ENCODE results near the gene EIF2AK2.

The EIF2AK2 gene

DNA sequence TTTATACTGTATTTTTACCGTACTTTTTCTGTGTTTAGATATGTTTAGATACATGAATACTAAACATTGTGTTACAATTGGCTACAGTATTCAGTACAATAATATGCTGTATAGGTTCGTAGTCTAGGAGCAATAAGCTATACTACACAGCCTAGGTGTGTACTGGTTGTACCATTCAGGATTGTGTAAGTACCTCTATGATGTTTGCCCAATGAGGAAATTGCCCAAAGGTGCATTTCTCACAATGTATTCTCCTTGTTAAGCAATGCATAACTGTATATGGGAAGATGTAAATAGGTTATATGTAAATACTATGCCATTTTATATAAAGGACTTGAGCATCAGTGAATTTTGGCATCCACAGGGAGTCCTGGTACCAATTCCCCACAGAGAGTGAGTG is 10.7 kb downstream of the EIF2AK2 start:
- no peak overlapping the region for H2AK5ac ChIP-seq (ENCODE audit: low read length, severe bottlenecking)
- H3K9ac ChIP-seq (ENCODE audit: low read length) = no peak overlapping the region
- H2BK12ac ChIP-seq (ENCODE audit: low read length in 2 of 2) = no peak overlapping the region
- H3K14ac ChIP-seq (ENCODE audit: low read length in 2 of 2) = no peak overlapping the region
- H2BK120ac ChIP-seq (ENCODE audit: low read depth, low read length) = no peak overlapping the region
- H3K9me3 ChIP-seq (ENCODE audit: control insufficient read depth, low read length) = no peaks in the 10 kb centered on the region
- no peak overlapping the region for H2BK15ac ChIP-seq (ENCODE audit: low read depth, poor library complexity, severe bottlenecking)
- WGBS = 93% methylated on average over 1 of the region's 2 CpGs
- H3K4me1 ChIP-seq (ENCODE audit: control insufficient read depth, insufficient read depth, low read depth, low read length) = no peaks in the 10 kb centered on the region
- no peak for DNase-seq
- no peak overlapping the region for H3K4me3 ChIP-seq (ENCODE audit: insufficient read depth in 1 of 2, low read depth in 1 of 2, low read length in 2 of 2)
- no peak overlapping the region for H3K18ac ChIP-seq (ENCODE audit: low read depth in 1 of 2, low read length in 2 of 2)
- no peak overlapping the region for H2BK5ac ChIP-seq (ENCODE audit: low read depth, low read length, poor library complexity, severe bottlenecking)
- H3K36me3 ChIP-seq (ENCODE audit: control insufficient read depth in 1 of 2, insufficient read depth in 2 of 2, low read depth in 1 of 2, low read length in 2 of 2) = peaks cover 17 to 78% of the 10 kb centered on the region in 2 experiments
- H3K27me3 ChIP-seq (ENCODE audit: control insufficient read depth in 1 of 2, insufficient read depth in 1 of 2, low read length in 2 of 2) = no peaks in the 10 kb centered on the region
- peaks cover 15% of the 10 kb centered on the region for H3K79me1 ChIP-seq (replicated peaks; ENCODE audit: low read length, poor library complexity, severe bottlenecking)
- H2AFZ ChIP-seq (ENCODE audit: low read depth, low read length) = no peak overlapping the region
- H4K91ac ChIP-seq (ENCODE audit: low read length) = no peak overlapping the region
- no peak overlapping the region for H3K4ac ChIP-seq (ENCODE audit: low read depth in 1 of 2, low read length in 2 of 2)
- H4K8ac ChIP-seq (ENCODE audit: low read length) = no peak overlapping the region
- H3K4me2 ChIP-seq (ENCODE audit: low read length, poor library complexity, severe bottlenecking) = no peak overlapping the region
- no peak overlapping the region for H3K23ac ChIP-seq (ENCODE audit: low read length in 2 of 2)
- H3K27ac ChIP-seq (ENCODE audit: low read length, poor library complexity, severe bottlenecking) = no peak overlapping the region

DNA sequence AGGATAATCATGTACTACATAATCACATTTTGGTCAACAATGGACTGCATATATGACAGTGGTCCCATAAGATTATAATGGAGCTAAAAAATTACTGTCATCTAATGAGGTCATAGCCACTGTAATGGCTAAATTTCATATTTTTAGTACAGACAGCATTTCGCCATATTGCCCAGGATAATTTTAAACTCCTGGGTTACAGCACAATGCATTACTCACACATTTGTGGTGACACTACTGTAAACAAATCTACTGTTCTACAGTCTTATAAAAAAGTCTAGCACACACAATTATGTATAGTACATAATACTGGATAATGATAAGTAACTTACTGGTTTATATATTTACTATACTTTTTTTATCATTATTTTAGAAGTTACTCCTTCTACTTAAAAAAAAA is 12.8 kb downstream of the EIF2AK2 start:
- Histone ChIP-seq H2AK5ac (ENCODE audit: low read length, severe bottlenecking) (no peak overlapping the region), H3K9me3 (ENCODE audit: control insufficient read depth, low read length) (no peaks in the 10 kb centered on the region), H2BK12ac (ENCODE audit: low read length in 2 of 2) (no peak overlapping the region), H3K27me3 (ENCODE audit: control insufficient read depth in 1 of 2, insufficient read depth in 1 of 2, low read length in 2 of 2) (no peaks in the 10 kb centered on the region), H3K23ac (ENCODE audit: low read length in 2 of 2) (no peak overlapping the region), H3K36me3 (ENCODE audit: control insufficient read depth in 1 of 2, insufficient read depth in 2 of 2, low read depth in 1 of 2, low read length in 2 of 2) (peaks cover 22 to 92% of the 10 kb centered on the region in 2 experiments), H3K4me3 (ENCODE audit: insufficient read depth in 1 of 2, low read depth in 1 of 2, low read length in 2 of 2) (no peak overlapping the region), H3K9ac (ENCODE audit: low read length) (no peak overlapping the region), H3K4me2 (ENCODE audit: low read length, poor library complexity, severe bottlenecking) (no peak overlapping the region), H3K4ac (ENCODE audit: low read depth in 1 of 2, low read length in 2 of 2) (no peak overlapping the region), H3K79me1 (replicated peaks; ENCODE audit: low read length, poor library complexity, severe bottlenecking) (peaks cover 13% of the 10 kb centered on the region), H2AFZ (ENCODE audit: low read depth, low read length) (no peak overlapping the region), H3K27ac (ENCODE audit: low read length, poor library complexity, severe bottlenecking) (no peak overlapping the region), H2BK15ac (ENCODE audit: low read depth, poor library complexity, severe bottlenecking) (no peak overlapping the region), H3K4me1 (ENCODE audit: control insufficient read depth, insufficient read depth, low read depth, low read length) (no peaks in the 10 kb centered on the region), H4K8ac (ENCODE audit: low read length) (no peak overlapping the region), H3K14ac (ENCODE audit: low read length in 2 of 2) (no peak overlapping the region), H3K18ac (ENCODE audit: low read depth in 1 of 2, low read length in 2 of 2) (no peak overlapping the region), H2BK5ac (ENCODE audit: low read depth, low read length, poor library complexity, severe bottlenecking) (no peak overlapping the region), H4K91ac (ENCODE audit: low read length) (no peak overlapping the region), H2BK120ac (ENCODE audit: low read depth, low read length) (no peak overlapping the region)
- DNase-seq = peak; percentile 74
- 73% methylated on average over 1 of the region's 1 CpG for WGBS

GRCh38 chr2:37142546-37142945 is 14.2 kb downstream of the EIF2AK2 start:
- no peaks in the 10 kb centered on the region for H3K9me3 ChIP-seq (ENCODE audit: control insufficient read depth, low read length)
- no peak overlapping the region for H3K23ac ChIP-seq (ENCODE audit: low read length in 2 of 2)
- H3K18ac ChIP-seq (ENCODE audit: low read depth in 1 of 2, low read length in 2 of 2) = no peak overlapping the region
- H3K27me3 ChIP-seq (ENCODE audit: control insufficient read depth in 1 of 2, insufficient read depth in 1 of 2, low read length in 2 of 2) = no peaks in the 10 kb centered on the region
- H2BK15ac ChIP-seq (ENCODE audit: low read depth, poor library complexity, severe bottlenecking) = no peak overlapping the region
- H3K36me3 ChIP-seq (ENCODE audit: control insufficient read depth in 1 of 2, insufficient read depth in 2 of 2, low read depth in 1 of 2, low read length in 2 of 2) = peaks cover 26 to 91% of the 10 kb centered on the region in 2 experiments
- no peak overlapping the region for H2BK120ac ChIP-seq (ENCODE audit: low read depth, low read length)
- no peak overlapping the region for H3K14ac ChIP-seq (ENCODE audit: low read length in 2 of 2)
- H3K4me2 ChIP-seq (ENCODE audit: low read length, poor library complexity, severe bottlenecking) = no peak overlapping the region
- peaks cover under 1% of the 10 kb centered on the region for H3K79me1 ChIP-seq (replicated peaks; ENCODE audit: low read length, poor library complexity, severe bottlenecking)
- H2BK12ac ChIP-seq (ENCODE audit: low read length in 2 of 2) = no peak overlapping the region
- H2AK5ac ChIP-seq (ENCODE audit: low read length, severe bottlenecking) = no peak overlapping the region
- H3K4me3 ChIP-seq (ENCODE audit: insufficient read depth in 1 of 2, low read depth in 1 of 2, low read length in 2 of 2) = no peak overlapping the region
- no peak overlapping the region for H3K27ac ChIP-seq (ENCODE audit: low read length, poor library complexity, severe bottlenecking)
- H2AFZ ChIP-seq (ENCODE audit: low read depth, low read length) = no peak overlapping the region
- no peak overlapping the region for H2BK5ac ChIP-seq (ENCODE audit: low read depth, low read length, poor library complexity, severe bottlenecking)
- H4K8ac ChIP-seq (ENCODE audit: low read length) = no peak overlapping the region
- H3K4ac ChIP-seq (ENCODE audit: low read depth in 1 of 2, low read length in 2 of 2) = no peak overlapping the region
- H4K91ac ChIP-seq (ENCODE audit: low read length) = no peak overlapping the region
- no peak for DNase-seq
- H3K9ac ChIP-seq (ENCODE audit: low read length) = no peak overlapping the region
- H3K4me1 ChIP-seq (ENCODE audit: control insufficient read depth, insufficient read depth, low read depth, low read length) = no peaks in the 10 kb centered on the region

DNA sequence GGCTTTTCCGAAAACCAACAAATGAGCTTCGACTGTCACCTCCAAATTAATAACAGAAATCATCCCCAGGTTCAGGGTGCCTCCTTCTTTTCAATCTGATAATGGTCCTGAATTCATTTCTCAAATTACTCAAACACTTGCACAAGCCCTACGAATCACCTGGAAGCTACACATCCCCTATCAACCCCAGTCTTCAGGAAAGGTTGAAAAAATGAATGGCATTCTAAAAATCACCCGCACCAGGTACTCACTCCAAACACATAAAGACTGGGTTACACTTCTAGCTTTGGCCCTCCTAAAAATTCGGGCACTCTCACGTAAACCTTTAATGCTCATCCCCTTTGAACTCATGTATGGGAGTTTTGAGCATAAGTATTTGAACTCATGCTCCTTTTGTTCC is 23.9 kb downstream of the EIF2AK2 start:
- no peak for DNase-seq
- peaks cover 31% of the 10 kb centered on the region for H3K79me1 ChIP-seq (replicated peaks; ENCODE audit: low read length, poor library complexity, severe bottlenecking)
- H4K8ac ChIP-seq (ENCODE audit: low read length) = no peak overlapping the region

More for the DNA sequence above, 23.9 kb downstream of the EIF2AK2 start:
- H3K4ac ChIP-seq (ENCODE audit: low read depth in 1 of 2, low read length in 2 of 2) = no peak overlapping the region
- H3K9ac ChIP-seq (ENCODE audit: low read length) = no peak overlapping the region
- no peak overlapping the region for H3K18ac ChIP-seq (ENCODE audit: low read depth in 1 of 2, low read length in 2 of 2)
- H2AFZ ChIP-seq (ENCODE audit: low read depth, low read length) = no peak overlapping the region
- peaks cover 20 to 98% of the 10 kb centered on the region in 2 experiments for H3K36me3 ChIP-seq (ENCODE audit: control insufficient read depth in 1 of 2, insufficient read depth in 2 of 2, low read depth in 1 of 2, low read length in 2 of 2)
- 92% methylated on average over 6 of the region's 6 CpGs for WGBS
- no peak overlapping the region for H3K4me3 ChIP-seq (ENCODE audit: insufficient read depth in 1 of 2, low read depth in 1 of 2, low read length in 2 of 2)
- H3K4me2 ChIP-seq (ENCODE audit: low read length, poor library complexity, severe bottlenecking) = no peak overlapping the region
- no peak overlapping the region for H2BK120ac ChIP-seq (ENCODE audit: low read depth, low read length)
- no peak overlapping the region for H3K23ac ChIP-seq (ENCODE audit: low read length in 2 of 2)
- H3K14ac ChIP-seq (ENCODE audit: low read length in 2 of 2) = no peak overlapping the region
- no peaks in the 10 kb centered on the region for H3K27me3 ChIP-seq (ENCODE audit: control insufficient read depth in 1 of 2, insufficient read depth in 1 of 2, low read length in 2 of 2)
- no peaks in the 10 kb centered on the region for H3K4me1 ChIP-seq (ENCODE audit: control insufficient read depth, insufficient read depth, low read depth, low read length)
- H2BK5ac ChIP-seq (ENCODE audit: low read depth, low read length, poor library complexity, severe bottlenecking) = no peak overlapping the region
- no peak overlapping the region for H2BK12ac ChIP-seq (ENCODE audit: low read length in 2 of 2)
- no peak overlapping the region for H4K91ac ChIP-seq (ENCODE audit: low read length)
- no peak overlapping the region for H2BK15ac ChIP-seq (ENCODE audit: low read depth, poor library complexity, severe bottlenecking)
- no peaks in the 10 kb centered on the region for H3K9me3 ChIP-seq (ENCODE audit: control insufficient read depth, low read length)
- H3K27ac ChIP-seq (ENCODE audit: low read length, poor library complexity, severe bottlenecking) = no peak overlapping the region
- no peak overlapping the region for H2AK5ac ChIP-seq (ENCODE audit: low read length, severe bottlenecking)

Data from mesenchymal stem cell (in vitro differentiated cells and primary cell).